Sciatic nerve (tissue), 2 donors: ENCODE data around the gene CD72. TPM values are rescaled to one million over a fixed set of nuclear protein-coding genes. Genes with fewer than 3 reads are reported as not detected.
"Not testable (repeated sequence)": the region's sequence is repeated elsewhere in the genome, so short reads cannot be mapped to it uniquely, and the experiment has no call there.

Experiments used
- ATAC-seq: fragments of 200-7000 bp; cut with Tn5 transposase; one replicate; pipeline ENCODE4 v1.9.1; 2020; ENCODE audit warnings: mild to moderate bottlenecking, moderate library complexity
- DNase-seq: peaks from one replicate; pipeline ENCODE4 v3.0.0-alpha.2; 2020; ENCODE audit warnings: low spot score
- intact Hi-C: fragments of 100-400 bp; cut with DNase I; formaldehyde crosslinking; loops from one replicate; pipeline ENCODE4 v1.14.2; 2022
- total RNA-seq: library from RNA; stranded (reverse); fragmentation: NEBNext Ultra II Directional; extraction: Animal tissue kit (Norgen Biotek cat#: 25700); gene quantifications from one replicate; pipeline ENCODE4 v1.2.1, GENCODE V29; 2021
- donor health status: DM: no; HTN: no; CAD: no.
- donor health status: DM: no; HTN: no; CAD: no.

CD72 gene
- total RNA-seq, 1 donor from 2014 or later = 5.5 TPM

DNA sequence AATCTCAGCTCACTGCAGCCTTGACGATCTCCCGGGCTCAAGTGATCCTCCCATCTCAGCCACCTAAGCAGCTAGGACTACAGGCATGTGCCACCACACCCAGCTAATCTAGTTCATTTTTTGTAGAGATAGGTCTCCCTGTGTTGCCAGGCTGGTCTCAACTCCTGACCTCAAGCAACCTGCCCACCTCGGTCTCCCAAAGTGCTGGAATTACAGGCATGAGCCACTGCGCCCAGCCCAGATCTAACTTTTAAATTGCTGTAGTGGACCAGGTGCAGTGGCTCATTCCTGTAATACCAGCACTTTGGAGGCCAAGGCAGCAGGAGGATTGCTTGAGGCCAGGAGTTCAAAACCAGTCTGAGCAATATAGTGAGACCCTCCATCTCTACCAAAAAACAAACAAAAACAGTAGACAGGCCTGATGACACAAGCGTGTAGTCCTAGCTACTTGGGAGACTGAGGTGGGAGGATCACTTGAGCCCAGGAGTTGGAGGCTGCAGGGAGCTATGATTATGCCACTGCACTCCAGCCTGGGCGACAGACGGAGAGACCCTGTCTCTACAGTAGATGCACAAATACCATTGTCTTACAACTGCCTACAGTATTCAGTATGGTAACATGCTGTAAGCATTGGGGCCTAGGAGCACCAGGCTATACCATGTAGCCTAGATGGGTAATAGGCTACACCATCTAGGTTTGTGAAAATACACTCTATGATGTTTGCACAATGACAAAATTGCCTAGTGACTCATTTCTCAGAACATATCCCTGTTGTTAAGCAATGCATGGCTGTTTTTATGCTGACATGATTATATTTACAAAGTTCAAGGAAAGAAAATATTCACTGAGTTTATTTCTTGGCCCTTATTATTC, 34.0 kb upstream of the CD72 start:
- ATAC-seq (no peak), DNase-seq (peak; percentile 28)
- intact Hi-C loops = no loop called here

DNA sequence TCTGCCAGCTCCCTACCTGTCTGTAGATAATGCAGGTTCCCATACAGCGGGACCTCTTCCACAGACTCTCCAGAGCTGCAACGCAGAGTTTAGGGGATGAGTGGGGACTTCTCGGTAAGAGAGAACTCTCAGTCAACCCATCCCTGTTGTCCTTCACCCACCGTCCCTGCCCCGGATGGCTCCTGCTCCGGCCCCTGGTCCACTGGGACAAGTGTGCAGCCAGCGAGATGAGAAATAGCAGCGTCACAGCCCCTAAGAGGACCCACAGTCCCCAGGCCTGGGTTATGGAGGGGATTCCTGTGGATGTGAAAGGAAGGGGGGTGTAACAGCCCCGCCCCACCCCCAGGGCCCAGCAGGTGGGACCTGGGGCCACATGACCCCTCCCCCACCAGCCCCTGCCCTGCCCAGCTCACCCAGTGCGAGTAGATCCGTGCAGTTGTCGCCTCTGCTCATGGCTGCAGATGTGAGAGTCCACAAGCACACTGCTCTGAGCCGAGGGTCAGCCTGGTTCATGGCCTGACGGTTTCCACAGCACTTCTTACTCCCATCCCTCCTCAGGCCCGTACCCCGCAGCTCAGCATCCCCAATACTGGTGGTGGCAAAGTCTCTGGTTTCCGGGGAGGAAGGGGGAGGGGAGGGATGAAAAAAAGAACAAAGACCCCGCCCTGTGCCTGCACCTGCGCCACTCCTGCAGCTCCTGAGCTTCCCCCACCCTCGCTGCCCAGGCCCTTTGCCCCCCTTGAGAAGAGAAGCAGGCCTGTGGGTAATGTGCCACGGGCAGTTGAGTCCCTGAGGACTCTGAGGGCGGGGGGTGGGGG, 32.3 kb upstream of the CD72 start, which contains the start of gene SIT1:
TSS of gene SIT1 (minus strand) at position 591 of the 818 bp plus-strand sequence. CDS start at position 513, 78 bp downstream.
- DNase-seq (peak; percentile 54), ATAC-seq (no peak)
- intact Hi-C loops = no loop called here

DNA sequence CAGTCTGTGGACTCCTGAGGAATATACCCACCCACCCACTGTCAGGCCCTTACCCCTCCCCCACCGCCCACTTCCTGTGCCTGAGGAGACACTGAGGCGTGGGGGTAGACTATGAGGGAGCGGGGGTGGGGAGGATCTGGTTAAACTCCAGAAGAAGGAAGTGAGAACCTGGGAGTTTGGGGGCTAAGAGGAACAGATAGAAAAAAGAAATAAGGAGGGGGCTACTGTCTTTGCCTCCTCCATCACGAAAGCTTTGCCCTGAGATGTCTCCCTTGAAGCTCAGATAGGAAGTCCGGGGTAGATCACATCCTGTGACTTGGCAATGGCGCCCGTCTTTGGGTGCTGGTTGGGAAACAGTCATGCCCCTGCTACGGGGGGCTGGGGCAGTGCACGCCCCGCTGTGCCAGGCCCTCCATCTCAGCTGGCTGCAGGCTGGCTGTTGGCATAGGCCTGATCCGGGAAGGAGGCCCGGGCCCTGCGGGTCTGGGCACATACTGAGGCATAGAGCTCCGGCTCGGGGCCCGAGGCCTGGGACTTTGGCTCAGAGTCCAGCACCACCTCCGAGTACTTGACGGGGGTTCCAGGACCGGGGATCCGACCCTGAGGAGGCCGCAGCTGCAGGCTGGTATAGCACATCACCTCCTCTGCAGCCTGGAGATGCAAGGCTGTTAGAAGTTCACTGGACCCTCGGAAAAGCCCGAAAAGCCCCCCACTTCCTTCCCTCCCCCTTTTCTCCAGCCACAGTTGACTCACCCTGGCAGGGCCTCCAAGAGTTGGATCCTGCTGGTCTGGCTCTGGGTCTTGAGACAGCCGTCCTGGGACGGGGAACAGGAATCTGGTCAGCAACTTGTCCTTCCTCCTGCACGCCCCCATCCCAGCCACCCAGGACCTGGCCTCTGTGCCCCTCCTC, 31.5 kb upstream of the CD72 start:
- ATAC-seq = no peak
- DNase-seq = peak; percentile 65
- intact Hi-C loops = no loop called here

DNA sequence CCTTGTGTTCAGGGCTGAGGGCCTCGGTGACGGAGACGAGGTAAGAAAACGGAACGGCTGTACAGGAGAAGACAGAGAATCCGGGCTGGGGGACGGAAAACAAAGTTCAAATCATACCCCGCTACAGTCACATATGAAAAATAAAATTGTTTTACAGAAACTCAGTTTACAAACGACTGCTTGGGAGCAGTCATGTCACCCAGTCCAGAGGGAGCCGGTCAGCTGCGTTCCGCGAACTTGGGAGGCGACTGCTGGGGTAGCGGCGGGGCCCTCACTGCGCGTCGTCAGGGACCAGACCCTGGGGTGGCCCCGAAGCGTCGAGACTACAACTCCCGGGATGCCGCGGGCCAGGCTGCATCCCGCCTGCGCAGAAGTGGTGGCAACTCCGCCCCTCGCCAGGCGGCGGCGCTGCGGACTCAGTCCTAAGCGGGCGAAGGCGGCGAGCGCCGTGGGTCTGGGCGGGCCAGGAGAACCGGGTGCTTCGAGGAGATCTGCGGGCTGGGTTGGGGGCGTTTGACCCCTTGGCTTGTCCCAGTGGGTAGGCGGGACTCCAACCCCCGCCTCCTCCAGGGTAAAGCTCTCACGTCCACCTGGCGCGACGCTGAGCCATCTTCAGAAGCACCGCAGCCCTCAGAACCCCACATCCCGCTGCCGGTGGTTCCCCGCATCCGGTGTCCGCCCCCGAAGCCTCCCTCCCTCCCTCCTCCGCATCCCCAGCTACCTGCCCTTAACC, 28.5 kb upstream of the CD72 start:
- intact Hi-C loops = no loop called here
- DNase-seq = peak; percentile 97
- ATAC-seq = peak; percentile 96

DNA sequence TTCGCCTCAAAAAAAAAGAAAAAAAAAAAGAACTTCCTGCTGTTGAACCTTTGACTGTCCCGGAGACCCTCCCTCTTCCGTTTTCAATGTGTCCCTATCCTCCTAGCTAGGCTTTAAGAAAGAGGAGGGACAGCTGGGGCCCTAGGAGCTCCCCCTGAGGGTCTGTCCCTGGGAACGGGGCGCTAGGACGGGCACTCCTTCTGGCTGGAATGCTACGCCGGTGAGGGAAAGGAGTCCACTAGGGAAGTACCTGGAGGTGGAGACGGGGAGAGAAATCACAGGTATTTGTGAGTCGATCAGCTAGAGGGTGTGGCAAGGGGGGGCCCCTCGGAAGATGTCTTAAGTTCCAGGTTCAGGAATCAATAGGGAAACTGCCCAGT, 27.9 kb upstream of the CD72 start:
- ATAC-seq (peak; percentile 47), DNase-seq (peak; percentile 70)
- intact Hi-C loops = no loop called here

DNA sequence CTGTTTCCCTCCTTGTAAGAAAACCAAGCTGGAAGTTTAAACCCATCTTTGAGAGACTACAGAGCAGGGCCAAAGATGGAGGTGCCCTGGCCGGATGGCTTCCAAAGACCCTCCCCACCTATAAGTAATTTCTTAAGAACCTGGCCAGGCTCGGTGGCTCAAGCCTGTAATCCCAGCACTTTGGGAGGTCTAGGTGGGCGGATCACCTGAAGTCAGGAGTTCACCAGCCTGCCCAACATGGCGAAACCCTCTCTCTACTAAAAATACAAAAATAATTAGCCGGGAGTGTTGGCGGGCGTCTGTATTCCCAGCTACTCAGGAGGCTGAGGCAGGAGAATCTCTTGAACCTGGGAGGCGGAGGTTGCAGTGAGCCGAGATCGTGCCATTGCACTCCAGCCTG, 27.5 kb upstream of the CD72 start:
- DNase-seq = peak; percentile 53
- ATAC-seq, intact Hi-C loops: not testable (repeated sequence)

DNA sequence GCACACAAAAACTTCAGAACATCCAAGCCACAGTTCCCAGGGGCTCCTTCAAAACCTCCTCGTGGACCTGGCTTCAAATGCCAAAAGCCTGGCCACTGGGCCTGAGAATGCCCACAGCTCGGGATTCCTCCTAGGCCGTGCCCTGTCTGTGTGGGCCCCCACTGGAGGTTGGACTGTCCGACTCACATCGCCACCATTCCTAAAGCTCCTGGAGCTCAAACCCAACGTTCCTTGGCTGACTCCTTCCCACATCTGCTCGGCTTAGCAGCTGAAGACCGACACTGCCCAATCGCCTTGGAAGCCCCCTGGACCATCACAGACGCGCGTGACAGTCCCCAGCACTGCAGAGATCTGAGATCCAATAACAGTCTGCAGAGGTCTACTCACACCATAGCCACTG, 24.8 kb upstream of the CD72 start:
- intact Hi-C loops = no loop called here
- ATAC-seq = no peak
- peak; percentile 52 for DNase-seq

DNA sequence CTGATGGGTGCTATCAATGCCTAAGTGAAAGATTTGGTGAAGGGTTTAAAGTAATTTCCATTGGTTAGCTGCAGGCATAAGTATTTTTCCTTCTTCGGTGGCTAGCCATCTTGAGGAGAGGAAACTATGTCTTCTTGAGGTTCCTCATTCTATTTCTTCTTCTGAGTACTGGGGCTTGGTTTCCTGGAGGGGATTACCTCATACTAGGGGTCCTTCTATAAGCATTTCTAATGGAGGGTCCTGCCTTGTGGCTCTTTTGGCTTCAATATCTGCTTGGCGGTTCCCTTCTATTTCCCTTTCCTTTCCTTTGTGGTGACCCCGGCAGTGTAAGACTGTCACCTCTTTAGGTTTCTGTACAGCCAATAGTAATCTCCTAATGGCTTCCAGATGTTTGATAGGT, 23.3 kb upstream of the CD72 start:
- intact Hi-C loops, ATAC-seq, DNase-seq: not testable (repeated sequence)

DNA sequence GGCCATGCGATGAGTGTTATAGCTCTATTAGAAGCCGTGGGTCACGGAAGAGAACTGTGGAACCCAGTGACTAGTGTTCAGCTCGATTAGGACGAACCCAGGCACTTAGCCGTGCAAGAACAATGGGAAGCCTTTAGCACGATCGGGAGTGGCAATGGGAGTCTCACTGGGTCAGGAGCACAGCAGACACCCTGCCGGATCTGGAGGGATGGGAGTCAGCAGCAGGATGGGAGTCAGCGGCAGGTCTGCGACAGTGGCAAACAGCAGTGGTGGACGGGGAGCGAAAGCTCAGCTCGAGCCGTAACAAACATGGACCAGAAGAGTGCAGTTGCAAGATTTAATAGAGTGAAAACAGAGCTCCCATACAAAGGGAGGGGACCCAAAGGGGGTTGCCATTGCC, 22.2 kb upstream of the CD72 start:
- ATAC-seq, intact Hi-C loops: not testable (repeated sequence)
- peak; percentile 32 for DNase-seq

DNA sequence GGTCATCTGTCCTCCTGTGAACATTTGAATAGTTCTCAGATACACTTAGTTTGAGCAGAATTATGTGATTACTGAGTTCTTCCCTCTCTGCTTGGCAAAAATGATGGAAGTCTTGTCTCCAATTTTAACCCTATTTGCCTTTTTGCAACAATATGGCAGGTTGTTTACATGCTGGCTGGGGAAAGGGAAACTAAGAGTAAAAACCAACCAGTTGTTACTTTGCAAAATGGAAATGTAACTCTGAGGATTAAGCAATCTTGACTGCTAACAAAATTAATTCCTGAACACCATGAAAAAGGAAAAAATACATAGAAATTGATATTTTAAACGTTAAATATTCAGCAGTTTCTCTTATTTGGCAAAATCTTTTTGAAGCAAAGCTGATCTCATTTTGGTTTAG, 21.4 kb upstream of the CD72 start:
- ATAC-seq = no peak
- intact Hi-C loops = no loop called here
- DNase-seq = no peak

DNA sequence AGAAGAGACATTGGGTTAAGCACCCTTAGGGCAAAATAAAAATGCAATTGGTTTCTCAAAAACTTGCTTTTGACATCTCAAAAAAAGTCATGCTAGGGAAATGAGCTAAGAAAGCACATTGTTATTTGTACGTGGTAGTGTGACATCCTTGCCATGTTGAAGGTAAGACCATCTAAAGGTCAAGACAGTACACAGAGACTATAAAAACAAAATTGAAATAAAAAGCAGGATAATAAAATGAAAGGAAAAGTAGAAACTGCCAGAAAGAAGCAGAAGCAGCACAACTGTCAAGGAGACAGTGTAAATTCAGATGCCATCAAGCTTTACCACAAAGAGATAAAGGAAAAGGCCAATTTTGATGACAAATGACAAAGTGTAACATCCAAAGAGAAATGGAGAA, 21.0 kb upstream of the CD72 start:
- DNase-seq, ATAC-seq, intact Hi-C loops: not testable (repeated sequence)

DNA sequence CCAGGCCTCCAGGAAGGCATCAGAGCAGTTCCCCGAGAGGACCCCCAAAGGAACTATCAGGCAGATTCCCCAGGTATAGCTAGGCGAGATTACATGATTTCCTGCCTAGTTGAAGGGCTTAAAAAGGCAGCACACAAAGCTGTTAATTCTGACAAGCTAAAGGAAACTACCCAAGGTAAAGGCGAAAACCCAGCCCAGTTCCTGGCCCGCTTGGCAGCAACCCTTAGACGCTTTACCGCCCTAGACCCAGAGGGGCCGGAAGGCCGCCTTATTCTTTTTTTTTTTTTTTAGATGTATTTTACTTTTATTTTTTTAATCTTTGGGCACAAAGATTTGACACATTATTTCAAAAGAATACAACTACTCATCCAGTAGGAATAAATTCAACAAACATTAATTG, 20.5 kb upstream of the CD72 start:
- intact Hi-C loops, ATAC-seq: not testable (repeated sequence)
- DNase-seq = peak; percentile 38

DNA sequence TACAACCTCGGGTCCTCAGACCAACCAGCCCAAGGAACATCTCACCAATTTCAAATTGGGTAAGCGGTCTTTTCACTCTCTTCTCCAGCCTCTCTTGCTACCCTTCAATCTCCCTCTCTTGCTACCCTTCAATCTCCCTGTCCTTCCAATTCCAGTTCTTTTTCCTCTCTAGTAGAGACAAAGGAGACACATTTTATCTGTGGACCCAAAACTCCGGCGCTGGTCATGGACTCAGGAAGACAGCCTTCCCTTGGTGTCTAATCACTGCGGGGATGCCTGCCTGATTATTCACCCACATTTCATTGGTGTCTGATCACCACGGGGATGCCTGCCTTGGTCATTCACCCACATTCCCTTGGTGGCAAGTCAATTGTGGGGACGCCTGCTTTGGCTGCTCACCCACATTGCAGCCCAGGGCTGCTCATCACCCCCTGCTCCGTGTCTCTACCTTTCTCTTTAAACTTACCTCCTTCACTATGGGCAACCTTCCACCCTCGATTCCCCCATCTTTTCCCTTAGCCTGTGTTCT, 19.3 kb upstream of the CD72 start:
- intact Hi-C loops, ATAC-seq: not testable (repeated sequence)
- peak; percentile 5 for DNase-seq

DNA sequence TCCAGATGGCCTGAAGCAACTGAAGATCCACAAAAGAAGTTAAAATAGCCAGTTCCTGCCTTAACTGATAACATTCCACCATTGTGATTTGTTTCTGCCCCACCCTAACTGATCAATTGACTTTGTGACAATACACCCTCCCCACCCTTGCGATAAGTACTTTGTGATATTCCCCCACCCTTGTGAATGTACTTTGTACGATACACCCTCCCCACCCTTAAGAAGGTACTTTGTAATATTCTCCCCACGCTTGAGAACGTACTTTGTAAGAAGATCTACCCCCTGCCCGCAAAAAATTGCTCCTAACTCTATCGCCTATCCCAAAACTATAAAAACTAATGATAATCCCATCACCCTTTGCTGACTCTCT, 18.6 kb upstream of the CD72 start:
- DNase-seq, ATAC-seq, intact Hi-C loops: not testable (repeated sequence)

DNA sequence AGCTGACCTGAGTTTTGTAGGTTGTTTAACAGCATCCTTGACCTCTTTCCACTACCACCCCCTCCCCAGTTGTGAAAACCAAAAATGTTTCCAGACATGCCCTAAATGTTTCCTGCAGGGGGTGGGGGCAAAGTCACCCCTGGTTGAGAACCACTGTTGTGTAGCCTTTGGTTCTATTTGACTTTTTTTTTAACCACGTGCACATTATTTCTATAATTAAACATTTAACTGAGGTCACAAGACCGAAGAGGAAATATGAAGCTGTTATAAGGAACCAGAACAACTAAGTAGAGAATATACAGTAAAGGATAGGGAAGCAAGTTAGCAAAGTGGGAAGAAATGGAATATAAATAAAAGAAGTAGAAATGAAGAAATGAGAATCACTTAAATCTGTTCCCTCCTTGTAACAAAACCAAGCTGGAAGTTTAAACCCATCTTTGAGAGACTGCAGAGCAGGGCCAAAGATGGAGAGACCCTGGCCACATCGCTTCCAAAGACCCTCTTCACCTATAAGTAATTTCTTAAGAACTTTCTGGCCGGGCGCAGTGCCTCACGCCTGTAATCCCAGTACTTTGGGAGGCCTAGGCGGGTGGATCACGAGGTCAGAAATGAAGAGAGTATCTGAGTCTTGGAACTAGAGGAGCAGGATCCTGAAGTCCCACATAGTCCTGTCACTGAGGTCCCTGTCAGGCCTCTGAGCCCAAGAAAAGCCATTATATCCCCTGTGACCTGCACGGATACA, 18.1 kb upstream of the CD72 start:
- DNase-seq (peak; percentile 47), ATAC-seq (peak; percentile 73)
- intact Hi-C loops = no loop called here

DNA sequence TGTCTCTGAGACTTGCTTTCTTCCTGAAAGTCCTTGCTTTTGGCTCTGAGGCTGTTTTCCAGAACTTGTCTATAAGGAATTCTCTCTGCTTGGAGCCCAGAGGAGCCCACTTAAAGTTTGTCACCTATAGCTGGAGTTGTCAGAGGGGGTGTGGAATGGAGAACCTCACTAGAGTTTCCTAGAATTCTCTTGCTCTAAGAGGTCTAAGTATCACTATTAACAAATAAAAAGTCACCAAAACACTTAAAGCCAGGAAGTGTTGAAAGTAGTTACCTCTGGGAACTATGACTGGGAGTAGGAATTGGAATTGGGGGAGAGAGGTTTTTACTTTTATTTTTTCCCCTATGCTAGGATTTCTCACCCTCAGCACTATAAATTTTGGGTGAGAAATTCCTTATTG, 17.5 kb upstream of the CD72 start:
- intact Hi-C loops = no loop called here
- ATAC-seq (no peak), DNase-seq (no peak)

DNA sequence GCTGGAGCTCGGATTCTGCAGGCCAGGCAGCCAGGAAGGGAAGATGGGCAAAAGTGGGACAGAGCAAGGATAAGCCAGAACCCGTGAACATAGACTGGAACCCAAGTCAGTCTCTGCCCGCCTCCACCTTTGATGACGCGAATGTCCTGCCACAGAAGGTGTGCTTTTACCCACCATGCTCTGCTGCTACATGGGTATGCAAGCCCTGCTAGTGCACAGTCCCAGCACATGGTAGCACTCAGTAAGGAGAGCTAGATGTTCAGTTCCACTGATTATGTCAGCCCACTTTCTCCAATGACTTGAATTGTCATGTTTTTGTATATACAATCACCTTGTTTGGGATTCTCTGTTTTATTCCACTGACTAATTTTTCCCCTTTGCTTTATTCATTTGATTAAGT, 11.4 kb upstream of the CD72 start:
- intact Hi-C loops = no loop called here
- ATAC-seq (no peak), DNase-seq (peak; percentile 21)
